ENCODE data around the gene P4HB. TPM values are rescaled to one million over a fixed set of nuclear protein-coding genes. Genes with fewer than 3 reads are reported as not detected.

P4HB gene
- total RNA-seq, 6 experiments from 2014 or later: 856 to 5,039 (median 1,455) TPM

- peaks cover 0 to 18% (median 3%) of the 10 kb centered on the region in 4 donors for H3K4me1 ChIP-seq
- no peaks in the 10 kb centered on the region for H3K27me3 ChIP-seq
- ATAC-seq (no peak), DNase-seq (no peak)
- H3K4me3 ChIP-seq: no peak overlapping the region
- no peak for TF ChIP-seq POLR2A (IDR thresholded peaks at IDR 0.05)
- no peak for TF ChIP-seq CTCF (IDR thresholded peaks at IDR 0.05)
- no CpG with 5 or more reads among the region's 6 CpGs for WGBS (ENCODE audit: insufficient coverage, low coverage, low lambda C conversion rate, missing lambda C conversion rate)
- H3K27ac ChIP-seq: no peak overlapping the region
- intact Hi-C loops (cut with DNase I): no loop called here
- H3K36me3 ChIP-seq: no peaks in the 10 kb centered on the region
- H3K9me3 ChIP-seq: no peaks in the 10 kb centered on the region
Measured at GRCh38 chr17:81829858-81830257, 30.5 kb downstream of the P4HB start.

GRCh38 chr17:81828656-81829055, 31.7 kb downstream of the P4HB start:
- intact Hi-C loops (cut with DNase I): no loop called here
- DNase-seq (peak in 2 of 3 donors; percentile 19 to 53), ATAC-seq (no peak)
- Histone ChIP-seq H3K27me3 (no peaks in the 10 kb centered on the region), H3K4me1 (peaks cover 0 to 10% (median 3%) of the 10 kb centered on the region in 4 donors), H3K36me3 (no peaks in the 10 kb centered on the region), H3K4me3 (no peak overlapping the region), H3K27ac (no peak overlapping the region), H3K9me3 (no peaks in the 10 kb centered on the region)
- no peak for TF ChIP-seq CTCF (IDR thresholded peaks at IDR 0.05)
- no peak for TF ChIP-seq POLR2A (IDR thresholded peaks at IDR 0.05)
- 40% methylated on average over 1 of the region's 7 CpGs for WGBS (ENCODE audit: insufficient coverage, low coverage, low lambda C conversion rate, missing lambda C conversion rate)

- H3K9me3 ChIP-seq: no peaks in the 10 kb centered on the region
- no peak for TF ChIP-seq POLR2A (IDR thresholded peaks at IDR 0.05)
- no peak for TF ChIP-seq CTCF (IDR thresholded peaks at IDR 0.05)
- H3K4me1 ChIP-seq: peaks cover 2 to 18% (median 15%) of the 10 kb centered on the region in 4 donors
- DNase-seq: no peak
- no peaks in the 10 kb centered on the region for H3K36me3 ChIP-seq
- WGBS (ENCODE audit: insufficient coverage, low coverage, low lambda C conversion rate, missing lambda C conversion rate): 82% methylated on average over 3 of the region's 11 CpGs
- no peak overlapping the region for H3K4me3 ChIP-seq
- H3K27me3 ChIP-seq: no peaks in the 10 kb centered on the region
- ATAC-seq: no peak
- no peak overlapping the region for H3K27ac ChIP-seq
- intact Hi-C loops (cut with DNase I): no loop called here
Measured at GRCh38 chr17:81825841-81826466, 34.4 kb downstream of the P4HB start.

GRCh38 chr17:81824595-81824994, 35.7 kb downstream of the P4HB start:
- H3K36me3 ChIP-seq: no peaks in the 10 kb centered on the region
- H3K27me3 ChIP-seq: no peaks in the 10 kb centered on the region
- no peaks in the 10 kb centered on the region for H3K9me3 ChIP-seq
- no peak overlapping the region for H3K27ac ChIP-seq
- intact Hi-C loops (cut with DNase I): no loop called here
- TF ChIP-seq CTCF (IDR thresholded peaks at IDR 0.05): no peak
- no peak for DNase-seq
- ATAC-seq: no peak
- 74% methylated on average over 3 of the region's 11 CpGs for WGBS (ENCODE audit: insufficient coverage, low coverage, low lambda C conversion rate, missing lambda C conversion rate)
- no peak overlapping the region for H3K4me3 ChIP-seq
- peaks cover 2 to 20% (median 15%) of the 10 kb centered on the region in 4 donors for H3K4me1 ChIP-seq
